Measurements from ENCODE around the gene CGB1.

DNA sequence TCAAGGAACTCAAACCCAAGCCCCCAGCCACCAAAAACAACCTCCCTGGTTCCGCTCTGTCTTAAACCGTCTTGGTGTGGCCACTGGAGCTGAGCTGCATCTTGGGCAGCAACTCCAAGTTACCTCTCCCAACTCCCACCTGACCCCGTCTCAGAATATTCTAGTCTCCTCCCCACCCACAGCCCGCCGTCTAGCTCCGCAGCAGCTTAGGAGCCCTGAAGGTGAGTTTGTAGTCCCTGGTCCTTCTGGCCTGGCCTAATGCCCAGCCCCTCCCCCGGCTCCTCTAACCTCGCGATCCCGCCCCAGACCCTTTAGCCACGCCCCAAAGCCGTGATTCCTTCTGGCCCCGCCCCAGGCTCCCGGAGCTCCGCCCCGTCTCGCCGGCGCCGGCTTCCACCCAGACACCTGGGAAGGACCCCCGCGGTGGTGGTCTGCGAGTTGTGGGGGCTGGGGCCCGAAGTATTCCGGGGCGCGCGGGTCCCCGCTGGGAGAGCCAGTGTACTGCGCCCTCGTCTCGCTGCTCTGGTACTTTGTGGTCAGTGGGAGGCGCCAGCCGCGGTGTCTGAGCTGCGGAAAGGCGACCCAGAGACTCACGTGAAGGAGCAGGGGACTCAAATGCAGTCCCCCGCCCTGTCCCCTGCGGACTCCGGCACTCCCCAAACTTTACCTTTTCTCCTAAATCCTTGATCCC, 17.3 kb downstream of the CGB1 start:
- TF ChIP-seq, protein P1, sequence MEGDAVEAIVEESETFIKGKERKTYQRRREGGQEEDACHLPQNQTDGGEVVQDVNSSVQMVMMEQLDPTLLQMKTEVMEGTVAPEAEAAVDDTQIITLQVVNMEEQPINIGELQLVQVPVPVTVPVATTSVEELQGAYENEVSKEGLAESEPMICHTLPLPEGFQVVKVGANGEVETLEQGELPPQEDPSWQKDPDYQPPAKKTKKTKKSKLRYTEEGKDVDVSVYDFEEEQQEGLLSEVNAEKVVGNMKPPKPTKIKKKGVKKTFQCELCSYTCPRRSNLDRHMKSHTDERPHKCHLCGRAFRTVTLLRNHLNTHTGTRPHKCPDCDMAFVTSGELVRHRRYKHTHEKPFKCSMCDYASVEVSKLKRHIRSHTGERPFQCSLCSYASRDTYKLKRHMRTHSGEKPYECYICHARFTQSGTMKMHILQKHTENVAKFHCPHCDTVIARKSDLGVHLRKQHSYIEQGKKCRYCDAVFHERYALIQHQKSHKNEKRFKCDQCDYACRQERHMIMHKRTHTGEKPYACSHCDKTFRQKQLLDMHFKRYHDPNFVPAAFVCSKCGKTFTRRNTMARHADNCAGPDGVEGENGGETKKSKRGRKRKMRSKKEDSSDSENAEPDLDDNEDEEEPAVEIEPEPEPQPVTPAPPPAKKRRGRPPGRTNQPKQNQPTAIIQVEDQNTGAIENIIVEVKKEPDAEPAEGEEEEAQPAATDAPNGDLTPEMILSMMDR (conservative IDR thresholded peaks at IDR 0.05; ENCODE audit: low read length), result peak; percentile 37
- no peak for TF ChIP-seq EZH2phosphoT487 (IDR thresholded peaks at IDR 0.05; ENCODE audit: borderline replicate concordance, low read depth, low read length)

All from OCI-LY7 (cell line).